GM19238 (cell line): Measurements from ENCODE around the gene PPM1B.
"Not testable (repeated sequence)": the region's sequence is repeated elsewhere in the genome, so short reads cannot be mapped to it uniquely, and the experiment has no call there.

Experiments
- DNase-seq: peaks from one replicate; pipeline ENCODE4 v3.0.0; 2011; ENCODE audit warnings: low spot score; ENCODE audit not compliant: insufficient read length

PPM1B gene

GRCh38 chr2:44200759-44201158 is 32.1 kb downstream of the PPM1B start:
- no peak for DNase-seq

- DNase-seq = no peak
Measured at GRCh38 chr2:44201648-44202165, 33.0 kb downstream of the PPM1B start.

GRCh38 chr2:44203542-44203941 is 34.9 kb downstream of the PPM1B start:
- DNase-seq = no peak

- no peak for DNase-seq
Measured at GRCh38 chr2:44205169-44205568, 36.5 kb downstream of the PPM1B start.

- DNase-seq = no peak
Measured at GRCh38 chr2:44207102-44207501, 38.4 kb downstream of the PPM1B start.

GRCh38 chr2:44207648-44208047 is 39.0 kb downstream of the PPM1B start:
- not testable (repeated sequence) for DNase-seq

GRCh38 chr2:44210362-44210761 is 41.7 kb downstream of the PPM1B start:
- no peak for DNase-seq

- no peak for DNase-seq
Measured at GRCh38 chr2:44211183-44211582, 42.5 kb downstream of the PPM1B start.

GRCh38 chr2:44212302-44212701 is 43.6 kb downstream of the PPM1B start:
- no peak for DNase-seq

GRCh38 chr2:44215827-44216226 is 47.2 kb downstream of the PPM1B start:
- no peak for DNase-seq

- DNase-seq = no peak
Measured at GRCh38 chr2:44218771-44219170, 50.1 kb downstream of the PPM1B start.

- no peak for DNase-seq
Measured at GRCh38 chr2:44226753-44227152, 58.1 kb downstream of the PPM1B start.

GRCh38 chr2:44230378-44230777 is 61.7 kb downstream of the PPM1B start:
- no peak for DNase-seq

- DNase-seq = no peak
Measured at GRCh38 chr2:44233450-44234128, 64.9 kb downstream of the PPM1B start.

- peak; percentile 14 for DNase-seq
Measured at GRCh38 chr2:44237221-44237620, 68.5 kb downstream of the PPM1B start.

- no peak for DNase-seq
Measured at GRCh38 chr2:44242904-44243303, 74.2 kb downstream of the PPM1B start.

- DNase-seq = peak; percentile 25
Measured at GRCh38 chr2:44244135-44244871, 75.6 kb downstream of the PPM1B start.

- DNase-seq = no peak
Measured at GRCh38 chr2:44245083-44245861, 76.6 kb downstream of the PPM1B start.

- no peak for DNase-seq
Measured at GRCh38 chr2:44246436-44246835, 77.8 kb downstream of the PPM1B start.

GRCh38 chr2:44246840-44247369 is 78.2 kb downstream of the PPM1B start:
- no peak for DNase-seq

GRCh38 chr2:44247924-44248323 is 79.2 kb downstream of the PPM1B start:
- DNase-seq = no peak

GRCh38 chr2:44249269-44249668 is 80.6 kb downstream of the PPM1B start:
- not testable (repeated sequence) for DNase-seq
